ENCODE data around the gene FRMD1. TPM values are rescaled to one million over a fixed set of nuclear protein-coding genes. Genes with fewer than 3 reads are reported as not detected.

FRMD1 gene
- total and polyA plus RNA-seq, 10 of the 15 experiments (the other 5 are each of a cell fraction or from before 2014, with no cell fraction given), result not detected

- no peak overlapping the region for H3K9ac ChIP-seq (ENCODE audit: control insufficient read depth, insufficient read depth, low read length)
These were observed 27.4 kb downstream of the FRMD1 start for GRCh38 chr6:168051648-168052047.

GRCh38 chr6:168050881-168051586 is 28.0 kb downstream of the FRMD1 start:
- POLR2A ChIA-PET, result no interaction called here
- Histone ChIP-seq H3K9me3 (replicated peaks; ENCODE audit: control insufficient read depth, insufficient read depth, low read length) (no peaks in the 10 kb centered on the region), H4K20me1 (ENCODE audit: control insufficient read depth, insufficient read depth) (no peaks in the 10 kb centered on the region), H2AFZ (ENCODE audit: control insufficient read depth, low read depth, low read length) (no peak overlapping the region), H3K27me3 (replicated peaks in 1 of 2; ENCODE audit: control insufficient read depth in 2 of 2, insufficient read depth in 2 of 2, low read length in 1 of 2) (no peaks in the 10 kb centered on the region; a peak in 1 of 4 replicates), H3K36me3 (ENCODE audit: control insufficient read depth in 2 of 2, insufficient read depth in 2 of 2, low read length in 1 of 2) (no peaks in the 10 kb centered on the region), H3K4me3 (no peak overlapping the region), H3K4me2 (ENCODE audit: control insufficient read depth, insufficient read depth) (no peak overlapping the region), H3K9ac (ENCODE audit: control insufficient read depth, insufficient read depth, low read length) (no peak overlapping the region), H3K27ac (ENCODE audit: control insufficient read depth, insufficient read depth) (no peak overlapping the region), H3K79me2 (ENCODE audit: control insufficient read depth, insufficient read depth, low read length) (no peaks in the 10 kb centered on the region), H3K4me1 (ENCODE audit: control insufficient read depth, insufficient read depth, low read length) (no peaks in the 10 kb centered on the region)
- CTCF ChIA-PET, result no interaction called here
- SMC1A ChIA-PET (ENCODE audit: uncharacterized antibody, unreplicated experiment), result no interaction called here
- FAIRE-seq (no peak), DNase-seq (ENCODE audit: low read depth, low spot score) (no peak), ATAC-seq (no peak)
- WGBS (ENCODE audit: insufficient coverage, insufficient replicate concordance, low lambda C conversion rate, missing lambda C conversion rate), result 59% methylated on average over 21 of the region's 23 CpGs
- in situ Hi-C loops (cut with MboI) (no loop called here), intact Hi-C loops (cut with micrococcal nuclease; ENCODE audit: unreplicated experiment) (no loop called here)
- RAD21 ChIA-PET (ENCODE audit: unreplicated experiment), result no interaction called here
- BruUV-seq (replicated peaks), result no TSS peak
- TF ChIP-seq NFYA (IDR thresholded peaks at IDR 0.05; ENCODE audit: borderline replicate concordance, low read depth, low read length) (no peak), STAT1 (conservative IDR thresholded peaks at IDR 0.05) (no peak), PBX3 (IDR thresholded peaks at IDR 0.05; ENCODE audit: insufficient replicate concordance, low read depth, low read length) (no peak), CREB1 (IDR thresholded peaks at IDR 0.05; ENCODE audit: low read depth) (no peak), RELB (IDR thresholded peaks at IDR 0.05; ENCODE audit: low read depth) (no peak), ZBTB11 (CRISPR knock-in tag; IDR thresholded peaks at IDR 0.05) (no peak), MEF2B (IDR thresholded peaks at IDR 0.05; ENCODE audit: partially characterized antibody, poor library complexity, severe bottlenecking) (no peak), NBN (IDR thresholded peaks at IDR 0.05) (no peak), TCF3 (IDR thresholded peaks at IDR 0.05; ENCODE audit: borderline replicate concordance, insufficient read depth, low read depth, low read length) (no peak), CHD4 (IDR thresholded peaks at IDR 0.05) (no peak)

More at GRCh38 chr6:168051648-168052047, 27.4 kb downstream of the FRMD1 start:
- 38% methylated on average over 9 of the region's 9 CpGs for WGBS (ENCODE audit: insufficient coverage, insufficient replicate concordance, low lambda C conversion rate, missing lambda C conversion rate)
- ChIA-PET POLR2A (no interaction called here), RAD21 (ENCODE audit: unreplicated experiment) (no interaction called here), SMC1A (ENCODE audit: uncharacterized antibody, unreplicated experiment) (no interaction called here), CTCF (no interaction called here)
- Histone ChIP-seq H3K4me2 (ENCODE audit: control insufficient read depth, insufficient read depth) (no peak overlapping the region), H4K20me1 (ENCODE audit: control insufficient read depth, insufficient read depth) (no peaks in the 10 kb centered on the region), H2AFZ (ENCODE audit: control insufficient read depth, low read depth, low read length) (no peak overlapping the region), H3K4me1 (ENCODE audit: control insufficient read depth, insufficient read depth, low read length) (no peaks in the 10 kb centered on the region), H3K36me3 (ENCODE audit: control insufficient read depth in 2 of 2, insufficient read depth in 2 of 2, low read length in 1 of 2) (no peaks in the 10 kb centered on the region), H3K27ac (ENCODE audit: control insufficient read depth, insufficient read depth) (no peak overlapping the region), H3K4me3 (no peak overlapping the region), H3K27me3 (replicated peaks in 1 of 2; ENCODE audit: control insufficient read depth in 2 of 2, insufficient read depth in 2 of 2, low read length in 1 of 2) (no peaks in the 10 kb centered on the region; a peak in 1 of 4 replicates), H3K9me3 (replicated peaks; ENCODE audit: control insufficient read depth, insufficient read depth, low read length) (no peaks in the 10 kb centered on the region), H3K79me2 (ENCODE audit: control insufficient read depth, insufficient read depth, low read length) (no peaks in the 10 kb centered on the region)
- DNase-seq (ENCODE audit: low read depth, low spot score), result no peak
- intact Hi-C loops (cut with micrococcal nuclease; ENCODE audit: unreplicated experiment) (no loop called here), in situ Hi-C loops (cut with MboI) (no loop called here)
- no peak for FAIRE-seq
- TF ChIP-seq NFIC (IDR thresholded peaks at IDR 0.05; ENCODE audit: low read depth, low read length) (no peak), ESRRA (IDR thresholded peaks at IDR 0.05; ENCODE audit: low read length) (no peak)
- no TSS peak for BruUV-seq (replicated peaks)
- no peak for ATAC-seq
